AG08395 (cell line): Measurements from ENCODE around the gene TAC4.
A peak's percentile ranks its signal among the peaks of the same experiment; 100 is the strongest.

ENCODE experiments used
- DNase-seq: peaks from one replicate; pipeline ENCODE4 v3.0.0; 2012; ENCODE audit warnings: mixed read lengths, low spot score

Gene TAC4

DNA sequence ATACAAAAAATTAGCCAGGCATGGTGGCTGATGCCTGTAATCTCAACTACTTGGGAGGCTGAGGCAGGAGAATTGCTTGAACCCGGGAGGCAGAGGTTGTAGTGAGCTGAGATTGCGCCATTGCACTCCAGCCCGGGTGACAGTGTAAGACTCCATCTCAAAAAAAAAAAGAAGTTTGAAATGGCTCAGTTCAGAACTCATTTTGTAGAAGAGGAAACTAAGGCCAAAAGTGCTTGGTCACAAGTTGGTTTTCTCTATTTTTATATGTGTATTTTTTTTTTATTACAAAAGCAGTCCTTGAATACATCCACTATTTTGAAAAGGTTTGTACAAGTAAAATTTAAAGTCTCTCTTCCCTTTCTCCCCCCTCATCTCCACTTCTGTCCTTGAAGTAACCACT is 5.5 kb downstream of the TAC4 start:
- DNase-seq = no peak

DNA sequence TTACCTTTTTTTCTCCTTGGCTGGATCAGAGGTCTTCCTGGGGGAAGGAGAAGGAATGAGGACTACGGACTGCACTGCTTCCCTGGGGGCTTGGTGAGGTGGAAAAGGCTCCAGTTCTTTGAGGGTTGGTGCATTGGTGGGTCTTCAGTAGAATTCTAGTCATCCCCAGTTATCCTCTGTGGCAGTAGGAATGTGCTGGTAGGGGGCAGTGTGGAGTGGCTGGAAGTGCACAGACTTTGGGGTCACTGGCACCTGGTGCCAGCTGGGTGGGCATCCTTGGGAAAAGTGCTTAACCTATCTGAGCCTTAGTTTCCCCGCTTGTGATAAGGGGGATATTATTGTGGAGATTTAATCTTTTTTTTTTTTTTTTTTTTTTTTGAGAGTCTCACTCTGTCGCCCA is 6.3 kb downstream of the TAC4 start:
- DNase-seq = no peak

DNA sequence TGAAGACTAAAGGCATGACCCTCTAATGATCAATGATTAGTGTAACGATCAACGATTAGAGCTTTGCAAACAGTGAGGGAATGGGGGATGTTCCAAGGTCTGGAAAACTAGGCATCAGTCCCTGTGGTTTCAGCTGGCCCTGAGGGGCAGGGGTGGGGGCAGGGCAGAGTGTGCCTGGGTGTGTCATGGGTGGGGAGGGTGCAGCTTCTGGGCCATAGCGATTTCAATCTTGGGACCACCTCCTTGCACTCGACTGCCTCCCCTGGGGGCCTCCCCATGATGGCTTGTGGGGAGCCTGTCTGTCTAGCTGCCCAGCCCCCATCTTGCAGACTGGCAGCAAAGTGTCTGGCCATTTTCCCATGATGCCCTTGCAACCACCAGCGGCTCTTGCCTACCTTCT is 8.4 kb downstream of the TAC4 start:
- no peak for DNase-seq

DNA sequence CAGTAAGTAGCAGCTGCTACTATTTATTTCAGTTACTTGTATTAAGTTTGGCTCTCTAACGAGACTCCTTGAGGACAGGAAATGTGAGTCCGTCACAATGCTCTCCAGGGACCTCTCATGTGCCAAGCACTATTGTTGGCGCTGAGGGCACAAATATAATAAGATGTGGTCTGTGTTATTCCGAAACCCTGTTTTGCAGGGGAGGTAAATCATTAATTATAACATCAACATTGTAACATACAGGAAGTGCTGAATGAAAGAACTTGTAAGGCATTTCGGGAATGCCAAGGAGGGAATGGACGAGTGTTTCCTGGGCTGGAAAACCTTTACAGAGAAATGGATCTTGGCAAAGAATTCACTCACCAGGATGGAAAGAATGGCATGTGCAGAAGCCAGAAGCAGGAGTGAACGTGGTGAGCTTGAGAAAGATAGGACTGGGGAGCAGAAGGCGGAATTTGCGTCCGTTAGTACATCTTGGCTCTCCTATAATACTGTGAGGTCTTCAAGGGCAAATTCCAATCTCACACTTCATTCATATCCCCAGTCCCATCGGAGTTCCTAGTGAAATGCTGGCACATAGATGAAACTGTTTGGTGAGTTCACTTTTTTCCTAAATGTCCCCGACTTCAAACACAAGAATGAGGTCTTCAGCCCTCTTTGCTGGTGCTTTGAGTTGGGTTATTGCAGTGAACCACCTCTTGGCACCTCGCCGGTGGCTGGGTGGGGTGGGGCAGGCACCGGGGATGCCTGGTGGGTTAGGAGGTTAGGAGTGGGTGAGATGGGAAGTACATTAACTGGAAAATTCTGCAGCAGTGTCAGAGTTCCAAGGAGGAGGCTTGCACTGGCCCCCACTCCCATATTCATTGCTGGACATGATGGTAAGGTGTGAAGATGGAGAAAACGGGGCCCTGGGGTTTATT is 11.5 kb downstream of the TAC4 start:
- DNase-seq = no peak

DNA sequence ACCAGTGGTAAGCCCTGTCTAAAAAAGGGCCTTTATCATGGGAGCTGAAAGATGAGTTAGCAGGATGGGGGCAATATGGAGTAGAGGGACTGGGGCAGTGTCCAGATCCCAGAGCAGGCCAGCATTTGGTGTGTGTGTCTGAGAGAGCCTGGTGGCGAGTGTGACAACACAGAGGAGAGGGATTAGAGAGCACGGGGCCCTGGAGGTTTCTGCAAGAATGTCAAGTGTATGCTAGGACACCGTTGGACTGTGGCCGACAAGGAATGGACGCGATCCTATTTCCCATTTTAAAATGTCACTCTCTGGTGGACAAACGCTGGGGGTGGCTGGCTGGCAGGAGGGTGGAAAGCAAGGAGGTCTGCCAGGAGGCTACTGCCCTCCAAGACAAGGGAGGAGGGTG is 12.4 kb downstream of the TAC4 start:
- DNase-seq = no peak

DNA sequence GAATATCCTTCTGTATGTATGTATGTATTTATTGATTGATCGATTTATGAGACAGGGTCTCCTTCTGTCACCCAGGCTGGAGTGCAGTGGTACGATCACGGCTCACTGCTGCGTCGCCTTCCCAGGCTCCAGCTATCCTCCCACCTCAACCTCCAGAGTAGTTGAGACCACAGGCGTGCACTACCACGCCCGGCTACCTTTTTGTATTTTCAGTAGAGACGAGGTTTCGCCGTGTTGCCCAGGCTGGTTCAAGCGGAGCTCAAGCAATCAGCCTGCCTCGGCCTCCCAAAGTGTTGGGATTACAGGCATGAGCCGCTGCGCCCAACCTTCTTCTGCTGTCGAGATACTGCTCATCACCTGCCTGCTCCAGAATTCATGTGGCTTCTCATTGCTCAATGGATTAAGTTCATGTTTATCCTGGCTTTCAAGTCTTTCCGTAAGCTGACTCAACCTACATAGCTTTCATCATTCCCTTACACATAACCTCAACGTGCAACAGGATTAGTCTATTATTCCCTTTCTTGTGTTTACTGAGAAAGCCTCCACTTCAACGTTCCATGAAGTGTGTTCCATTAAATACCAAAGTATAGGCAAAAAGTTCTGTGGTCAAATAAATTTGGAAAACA is 13.6 kb downstream of the TAC4 start:
- DNase-seq = no peak

DNA sequence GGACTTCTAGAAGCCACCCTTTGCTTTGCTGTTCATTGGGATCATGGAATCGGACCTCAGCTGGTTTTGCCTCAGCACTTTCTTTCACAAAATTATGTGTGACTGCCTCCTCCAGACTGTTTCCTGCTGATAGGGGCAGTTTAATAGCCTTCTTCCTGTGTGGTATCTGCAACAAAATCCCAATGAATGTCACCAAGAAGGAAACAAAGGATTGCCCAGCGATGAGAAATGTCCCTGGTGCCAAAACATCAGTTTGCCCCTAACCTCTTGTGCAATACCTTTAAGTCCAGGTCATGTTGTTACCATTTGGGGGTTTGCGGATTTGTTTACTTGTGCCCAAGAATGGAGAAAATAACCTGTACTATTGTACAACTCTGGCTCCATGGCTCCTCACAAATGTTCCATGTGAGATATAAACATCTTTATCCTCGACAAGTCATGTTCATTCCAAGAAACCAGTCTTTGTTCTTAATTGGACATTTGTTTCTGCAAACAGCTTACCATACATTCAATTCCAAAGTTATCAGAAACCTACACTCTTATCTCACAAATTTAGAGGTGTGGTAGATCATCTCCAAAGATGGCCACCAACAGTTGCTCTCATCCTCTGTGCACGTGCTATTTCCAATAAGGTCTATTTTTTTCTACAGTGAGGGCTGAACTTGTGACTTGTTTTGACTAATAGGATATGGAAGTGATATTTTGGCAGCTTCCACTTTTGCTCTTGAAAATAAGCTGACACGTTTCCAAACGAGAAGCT is 14.8 kb downstream of the TAC4 start:
- DNase-seq = no peak

DNA sequence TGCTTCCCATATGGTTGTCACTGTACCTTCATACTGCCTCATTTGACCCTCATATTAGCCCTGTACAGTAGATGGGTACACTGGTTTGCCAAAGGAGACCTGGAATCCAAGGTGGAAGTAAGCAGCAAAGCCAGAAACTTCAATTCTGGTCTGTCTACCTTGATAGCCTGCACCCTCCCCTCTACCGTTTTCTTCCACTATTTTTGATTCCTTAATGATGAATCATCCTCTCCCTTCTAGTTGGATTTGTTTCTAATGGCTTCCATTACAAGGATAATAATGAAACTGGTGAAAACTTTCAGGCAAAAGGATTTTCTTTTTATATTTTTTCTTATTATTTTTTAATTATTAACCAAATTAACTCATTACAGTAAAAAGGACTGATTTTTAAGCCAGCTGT is 17.3 kb downstream of the TAC4 start:
- peak; percentile 31 for DNase-seq

DNA sequence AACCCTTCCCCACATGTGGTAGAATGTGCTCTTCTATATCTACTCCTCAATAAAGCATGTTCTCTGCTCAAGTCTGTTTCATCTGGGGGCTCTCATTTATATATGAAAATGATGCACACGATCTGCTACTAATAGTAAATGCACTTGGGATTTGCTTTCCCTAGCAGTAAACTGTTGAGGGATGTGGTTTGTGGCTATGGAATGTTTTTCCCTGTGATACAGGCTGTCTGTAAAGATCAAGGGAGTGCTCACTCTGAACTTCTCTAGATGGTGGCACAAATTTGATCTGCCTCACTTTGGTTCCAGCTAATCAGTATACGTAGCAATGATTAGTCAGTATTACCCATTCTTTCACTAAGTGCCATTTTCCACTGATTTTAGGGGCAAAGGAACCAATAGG is 18.8 kb downstream of the TAC4 start:
- DNase-seq = no peak

DNA sequence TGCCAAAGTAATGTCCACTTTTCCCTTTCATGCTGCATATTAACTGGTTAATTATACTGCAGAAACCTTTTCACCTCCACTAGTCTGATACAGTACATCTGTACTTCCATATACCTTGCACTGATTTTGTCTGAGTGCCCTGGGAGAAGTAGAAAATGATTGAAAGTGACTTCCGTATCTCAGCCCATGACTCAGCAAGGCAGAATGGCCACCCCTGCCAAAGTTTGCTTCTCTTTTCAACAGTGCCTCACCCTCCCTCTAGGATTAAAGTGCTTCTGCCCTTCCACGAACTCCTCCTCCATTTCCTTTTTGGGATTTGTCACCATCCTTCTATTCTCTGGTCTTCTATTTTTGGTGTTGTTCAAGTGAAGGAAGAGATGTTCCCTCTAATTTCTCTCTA is 19.5 kb downstream of the TAC4 start:
- peak; percentile 47 for DNase-seq

DNA sequence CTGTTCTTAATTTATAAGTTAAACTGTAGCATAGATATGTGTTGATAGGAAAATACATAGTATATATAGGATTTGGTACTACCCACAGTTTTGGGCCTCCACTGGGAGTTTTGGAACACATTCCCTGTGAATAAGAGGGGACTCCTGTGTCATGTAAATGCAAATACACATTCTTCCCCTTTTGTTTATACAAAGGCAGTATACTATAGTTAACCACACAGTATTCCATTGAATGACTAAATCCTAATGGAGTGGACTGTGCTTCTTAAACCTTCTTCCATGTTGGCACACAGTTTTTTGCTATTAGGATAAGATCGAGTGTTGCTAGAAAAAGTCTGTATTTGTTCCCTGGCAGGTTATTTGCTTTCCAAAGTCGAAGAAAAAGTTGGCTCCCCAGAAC is 22.2 kb downstream of the TAC4 start:
- no peak for DNase-seq

DNA sequence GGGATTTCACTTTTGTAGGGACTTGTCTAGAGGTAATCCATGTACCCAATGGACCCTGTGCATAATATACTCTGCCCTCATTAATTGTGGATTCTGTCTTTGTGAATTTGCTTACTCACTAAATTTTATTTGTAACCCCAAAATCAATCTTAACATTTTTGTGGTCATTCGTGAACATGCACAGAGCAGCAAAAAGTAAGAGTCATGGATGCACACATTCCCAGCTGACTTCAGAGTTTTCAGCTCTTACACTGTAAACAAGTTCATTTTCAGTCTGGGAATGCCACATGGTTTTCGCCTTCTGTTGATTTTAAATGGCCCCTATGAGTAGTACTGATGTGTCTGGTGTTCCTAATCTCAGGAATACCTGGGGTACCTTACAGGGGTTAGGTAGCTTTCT is 24.3 kb downstream of the TAC4 start:
- DNase-seq = no peak

DNA sequence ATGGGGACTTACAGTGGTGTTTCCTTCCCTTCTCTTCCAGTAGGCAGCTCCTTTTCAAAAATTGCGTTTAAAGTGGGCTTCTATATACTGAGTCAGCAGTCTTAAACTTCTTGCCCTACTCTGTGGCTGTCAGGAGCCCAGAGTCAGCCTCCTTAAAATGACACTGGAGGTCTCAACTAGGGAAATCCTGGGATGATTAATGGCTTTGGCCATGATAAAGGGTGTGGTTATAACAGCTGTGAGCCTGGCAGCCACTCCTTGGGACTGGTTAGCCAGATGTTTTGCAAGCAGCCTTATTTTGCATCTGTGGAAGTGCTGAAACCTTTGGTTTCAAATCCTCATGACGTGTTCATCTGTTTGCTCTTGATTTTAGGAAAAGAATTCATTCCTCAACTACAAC is 25.0 kb downstream of the TAC4 start:
- peak; percentile 59 for DNase-seq

DNA sequence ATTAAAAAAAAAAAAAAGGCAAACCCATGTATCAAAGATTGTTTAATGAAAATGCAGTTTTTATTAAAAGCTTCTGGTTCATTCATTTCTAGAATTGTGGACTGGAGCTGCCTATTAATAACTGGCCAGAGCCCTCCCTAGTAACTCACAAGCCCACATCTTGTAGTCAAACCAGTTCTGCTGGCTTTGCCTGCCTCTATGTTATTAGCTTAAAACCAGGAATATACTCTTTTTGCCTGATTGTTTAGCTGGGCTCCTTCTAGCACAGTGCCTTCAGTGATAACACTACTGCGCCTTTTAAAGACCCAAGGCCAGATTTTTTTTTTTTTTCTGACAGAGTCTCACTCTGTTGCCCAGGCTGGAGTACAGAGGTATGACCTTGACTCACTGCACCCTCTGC is 26.0 kb downstream of the TAC4 start:
- no peak for DNase-seq

DNA sequence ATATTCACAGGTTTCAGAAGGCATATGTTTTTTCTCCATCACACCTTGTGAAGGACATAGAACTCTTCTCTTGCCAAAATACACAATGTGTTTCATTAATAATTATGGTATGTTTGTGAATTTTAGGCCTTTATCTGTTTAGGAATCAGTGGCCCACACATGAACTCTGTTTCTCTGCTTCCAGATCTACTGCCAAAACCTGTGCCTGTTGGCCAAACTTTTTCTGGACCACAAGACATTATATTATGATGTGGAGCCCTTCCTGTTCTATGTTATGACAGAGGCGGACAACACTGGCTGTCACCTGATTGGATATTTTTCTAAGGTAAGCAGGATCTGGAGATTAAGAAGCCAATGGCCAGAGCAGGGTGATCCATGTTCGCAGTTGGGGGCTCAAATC is 26.4 kb downstream of the TAC4 start:
- DNase-seq = no peak

DNA sequence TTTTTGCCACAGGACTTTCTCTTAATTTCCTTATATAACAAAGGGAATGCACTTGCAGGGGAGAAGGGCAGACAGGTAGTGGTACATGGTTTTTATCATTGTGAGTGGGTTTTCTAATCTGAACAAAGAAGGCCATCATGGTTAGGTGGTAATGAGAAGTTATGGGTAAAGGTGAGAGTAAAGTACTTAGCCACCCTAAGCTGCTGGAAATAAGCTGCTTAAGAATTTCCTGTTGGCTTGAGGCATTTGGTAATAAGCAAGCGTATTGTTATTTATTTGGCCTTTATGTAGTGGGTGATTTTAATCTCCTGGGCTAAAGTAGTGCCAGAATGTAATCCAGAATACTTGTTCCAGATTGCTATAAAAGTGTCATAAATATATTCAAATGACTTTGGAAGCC is 27.1 kb downstream of the TAC4 start:
- DNase-seq = no peak

DNA sequence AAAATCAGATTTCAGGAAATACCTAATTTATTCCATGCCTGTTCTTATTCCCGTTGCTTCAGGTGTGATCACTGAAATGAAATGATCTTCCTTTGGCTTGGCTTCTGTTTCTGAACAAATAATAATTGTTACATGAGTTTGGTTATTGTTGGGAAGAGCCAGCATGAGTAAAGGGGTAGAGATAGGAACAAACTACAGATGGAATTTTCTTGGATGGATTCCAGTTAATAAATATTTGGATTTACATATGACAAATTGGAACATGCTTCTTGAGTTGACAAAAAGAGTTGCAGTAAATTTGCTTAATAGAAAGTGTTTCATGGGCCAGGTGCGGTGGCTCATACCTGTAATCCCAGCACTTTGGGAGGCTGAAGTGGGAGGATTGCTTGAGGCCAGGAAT is 28.2 kb downstream of the TAC4 start:
- DNase-seq = no peak

DNA sequence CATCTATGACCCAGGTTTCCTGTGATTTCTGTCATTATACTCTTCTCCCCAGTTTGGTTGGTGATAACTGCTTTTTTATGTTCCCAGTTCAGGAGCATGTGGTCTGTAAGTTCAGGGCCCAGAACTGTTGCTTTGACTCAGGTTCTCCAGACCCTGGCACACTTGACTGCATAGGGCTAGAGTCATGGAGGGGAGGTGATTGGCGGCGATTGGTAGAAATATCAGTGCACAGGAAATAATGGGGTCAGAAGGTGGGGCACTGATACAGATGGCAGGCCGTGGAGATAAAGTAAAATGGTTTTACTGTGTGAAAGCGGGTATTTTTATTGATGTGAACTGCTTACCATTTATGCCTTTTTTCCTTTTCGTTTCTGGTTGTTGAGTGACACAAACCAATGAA is 28.7 kb downstream of the TAC4 start:
- no peak for DNase-seq

DNA sequence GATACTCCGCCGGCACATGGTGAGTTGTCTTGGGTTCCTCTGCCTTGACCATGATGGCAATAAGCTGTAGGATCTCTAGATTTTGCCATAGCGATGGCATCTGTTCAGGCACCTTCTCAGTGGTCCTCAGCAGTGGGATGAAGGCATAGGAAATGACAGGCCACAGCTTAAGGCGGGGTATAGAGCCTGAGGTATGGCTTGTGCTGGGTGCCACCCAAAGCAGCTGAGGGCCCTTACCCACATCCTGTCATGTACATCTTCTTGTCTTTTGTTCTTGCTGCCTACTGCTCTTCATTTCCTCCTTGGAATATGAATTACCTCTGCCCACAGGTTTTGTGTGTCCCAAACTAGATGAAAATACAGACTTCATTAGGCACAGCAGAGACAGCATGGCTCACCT is 29.9 kb downstream of the TAC4 start:
- no peak for DNase-seq

DNA sequence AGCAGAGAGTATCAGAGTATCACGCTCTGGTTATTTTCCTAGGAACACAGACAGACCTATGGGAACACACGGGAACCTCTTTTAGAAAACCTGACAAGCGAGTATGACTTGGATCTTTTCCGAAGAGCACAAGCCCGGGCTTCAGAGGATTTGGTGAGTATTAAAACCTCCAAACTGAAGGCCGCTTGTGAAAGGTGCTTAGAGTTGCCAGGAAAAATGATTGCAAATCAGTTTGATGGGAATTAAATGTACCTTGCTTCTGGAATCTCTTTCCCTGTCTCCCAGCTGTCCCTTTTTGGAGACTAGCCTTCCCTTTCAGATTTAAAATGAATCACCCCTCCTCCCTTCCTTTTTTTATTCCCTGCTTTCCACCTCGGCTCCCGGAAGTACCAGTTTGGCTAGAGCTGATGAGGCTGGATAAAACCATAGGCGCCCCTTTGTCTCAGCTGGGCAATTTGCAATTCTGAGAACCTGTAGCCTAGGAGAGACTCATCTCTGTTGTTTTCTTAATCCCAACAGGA is 32.0 kb downstream of the TAC4 start:
- DNase-seq = no peak

DNA sequence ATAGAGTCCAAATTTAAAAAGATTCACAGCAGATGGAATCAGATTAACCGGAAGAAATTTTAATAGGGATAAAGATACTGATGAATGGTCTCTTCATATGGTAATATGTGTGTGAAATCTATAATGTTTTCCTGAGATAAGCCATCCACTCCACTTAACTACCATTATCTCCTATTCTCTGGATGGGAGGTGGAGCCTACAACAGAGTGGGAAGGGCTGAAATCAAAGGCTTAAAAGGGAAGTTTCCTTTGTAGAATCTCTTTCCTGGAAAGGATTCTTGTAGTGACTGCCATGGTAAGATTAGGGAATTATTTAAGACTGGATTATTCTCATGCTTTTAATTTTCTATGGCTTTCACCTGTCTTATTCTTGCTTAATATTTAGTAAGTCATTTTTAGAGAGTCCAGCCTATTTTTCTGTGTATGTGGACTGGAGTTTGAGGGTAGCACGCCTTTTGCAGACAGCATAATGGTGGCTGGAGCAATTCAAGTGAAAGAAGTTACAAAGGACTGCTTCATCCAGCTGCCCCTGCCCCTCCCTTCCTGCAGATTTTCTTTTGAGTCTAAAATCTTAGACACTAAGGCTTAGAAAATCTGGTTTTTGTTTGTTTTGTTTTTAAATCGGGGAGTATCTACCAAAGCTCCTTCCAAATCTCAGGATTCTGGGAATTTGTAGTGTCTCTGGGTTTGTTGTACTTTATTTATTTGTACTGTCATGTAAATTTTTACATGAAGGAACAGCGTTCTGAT is 32.9 kb downstream of the TAC4 start:
- DNase-seq = no peak

DNA sequence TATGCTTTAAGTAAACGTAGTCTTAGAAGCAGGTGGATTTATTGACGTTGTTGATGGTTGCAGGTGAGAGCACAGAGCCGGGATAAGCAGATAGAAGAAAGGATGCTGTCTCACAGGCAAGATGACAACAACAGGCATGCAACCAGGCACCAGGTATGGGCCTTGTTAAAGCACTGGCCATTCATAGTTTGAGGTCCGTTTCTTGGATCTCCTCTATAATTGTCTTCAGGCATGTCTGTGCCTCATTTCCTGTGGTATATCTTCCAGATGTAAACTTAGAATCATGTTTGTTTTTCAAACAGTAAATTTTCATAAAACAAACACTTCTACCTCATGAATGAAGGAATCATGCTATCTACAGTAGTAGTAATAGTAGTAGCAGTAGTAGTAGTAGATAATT is 38.8 kb downstream of the TAC4 start:
- no peak for DNase-seq
